MM.1S (cell line): ENCODE measurements around the gene PPFIA2.
"Not testable (repeated sequence)": the region's sequence is repeated elsewhere in the genome, so short reads cannot be mapped to it uniquely, and the experiment has no call there.

ENCODE experiments used
- DNase-seq: peaks from one replicate; pipeline ENCODE4 v3.0.0-alpha.2; 2015
- H2AFZ ChIP-seq: fragments of 300-600 bp; sonication (generic); 2 replicates; pipeline ENCODE4 v1.6.0; 2016; ENCODE audit warnings: antibody characterized with exemption, low read length
- H3F3A ChIP-seq: fragments of 300-600 bp; sonication (generic); 2 replicates; pipeline ENCODE4 v1.6.1; 2016; ENCODE audit warnings: mild to moderate bottlenecking, antibody characterized with exemption, low read length, moderate library complexity, mixed read lengths; ENCODE audit not compliant: insufficient read depth
- H3K27ac ChIP-seq: fragments of 300-600 bp; sonication (generic); 2 replicates; pipeline ENCODE4 v1.5.1; 2016; ENCODE audit warnings: mild to moderate bottlenecking, low read length
- H3K27me3 ChIP-seq: fragments of 300-600 bp; sonication (generic); replicated peaks from 2 replicates; pipeline ENCODE4 v1.6.0; 2016; ENCODE audit warnings: low read length; ENCODE audit not compliant: insufficient read depth
- H3K36me3 ChIP-seq: fragments of 300-600 bp; sonication (generic); replicated peaks from 2 replicates; pipeline ENCODE4 v1.6.1; 2016; ENCODE audit warnings: mild to moderate bottlenecking, low read length, mixed read lengths; ENCODE audit not compliant: insufficient read depth
- H3K4me1 ChIP-seq: fragments of 300-600 bp; sonication (generic); 2 replicates; pipeline ENCODE4 v1.6.1; 2016; ENCODE audit warnings: low read length, mixed read lengths
- H3K4me2 ChIP-seq: fragments of 300-600 bp; sonication (generic); 2 replicates; pipeline ENCODE4 v1.6.0; 2016; ENCODE audit warnings: low read depth, low read length
- H3K4me3 ChIP-seq: fragments of 300-600 bp; sonication (generic); 2 replicates; pipeline ENCODE4 v1.5.1; 2016; ENCODE audit warnings: low read length, mixed read lengths
- H3K79me2 ChIP-seq: fragments of 300-600 bp; sonication (generic); 2 replicates; pipeline ENCODE4 v1.6.1; 2016; ENCODE audit warnings: mixed run types, low read length, mixed read lengths
- H3K9ac ChIP-seq: fragments of 300-600 bp; sonication (generic); 2 replicates; pipeline ENCODE4 v1.6.1; 2016; ENCODE audit warnings: low read length, mixed read lengths
- H3K9me2 ChIP-seq: fragments of 300-600 bp; sonication (generic); replicated peaks from 2 replicates; pipeline ENCODE4 v1.6.1; 2016; ENCODE audit warnings: mild to moderate bottlenecking, low read length, mixed read lengths; ENCODE audit not compliant: insufficient read depth
- H3K9me3 ChIP-seq: fragments of 300-600 bp; sonication (generic); replicated peaks from 2 replicates; pipeline ENCODE4 v1.6.1; 2016; ENCODE audit warnings: mild to moderate bottlenecking, low read length, mixed read lengths; ENCODE audit not compliant: insufficient read depth
- H4K20me1 ChIP-seq: fragments of 300-600 bp; sonication (generic); 2 replicates; pipeline ENCODE4 v1.6.1; 2016; ENCODE audit warnings: mild to moderate bottlenecking, low read length, moderate library complexity, mixed read lengths; ENCODE audit not compliant: insufficient read depth
- CTCF ChIP-seq: fragments of 300-600 bp; sonication (generic); IDR thresholded peaks from 2 replicates; pipeline ENCODE4 v1.5.1; 2016; ENCODE audit warnings: antibody characterized with exemption, low read length, mixed read lengths
- EZH2 ChIP-seq: fragments of 300-600 bp; sonication (generic); optimal IDR thresholded peaks from 2 replicates; pipeline ENCODE3; 2017; ENCODE audit warnings: low read depth, mild to moderate bottlenecking, antibody characterized with exemption, low read length, mixed read lengths
- EZH2phosphoT487 ChIP-seq: fragments of 300-600 bp; sonication (generic); IDR thresholded peaks from 2 replicates; pipeline ENCODE4 v1.6.1; 2018; ENCODE audit warnings: antibody characterized with exemption, low read length

Gene PPFIA2

GRCh38 chr12:81596558-81596957, 162.6 kb downstream of the PPFIA2 start:
- H3K27ac ChIP-seq: no peak overlapping the region
- H3K9me2 ChIP-seq: no peaks in the 10 kb centered on the region
- H3K4me2 ChIP-seq: no peak overlapping the region
- no peak overlapping the region for H2AFZ ChIP-seq
- DNase-seq: no peak
- no peaks in the 10 kb centered on the region for H3K4me1 ChIP-seq
- H3K79me2 ChIP-seq: no peaks in the 10 kb centered on the region
- H3K4me3 ChIP-seq: no peak overlapping the region
- TF ChIP-seq EZH2 (no peak), CTCF (no peak), EZH2phosphoT487 (no peak)
- no peaks in the 10 kb centered on the region for H3K36me3 ChIP-seq
- no peaks in the 10 kb centered on the region for H4K20me1 ChIP-seq
- H3K9ac ChIP-seq: no peak overlapping the region
- no peaks in the 10 kb centered on the region for H3K27me3 ChIP-seq
- H3K9me3 ChIP-seq: no peaks in the 10 kb centered on the region
- no peaks in the 10 kb centered on the region for H3F3A ChIP-seq

GRCh38 chr12:81591256-81591655, 167.9 kb downstream of the PPFIA2 start:
- no peak for DNase-seq
- no peaks in the 10 kb centered on the region for H3F3A ChIP-seq
- 0 out of 2 replicates have a peak, but pooled peaks cover 3% of the 10 kb centered on the region for H3K4me1 ChIP-seq
- no peak overlapping the region for H3K4me3 ChIP-seq
- no peaks in the 10 kb centered on the region for H3K9me3 ChIP-seq
- no peaks in the 10 kb centered on the region for H4K20me1 ChIP-seq
- no peaks in the 10 kb centered on the region for H3K9me2 ChIP-seq
- H2AFZ ChIP-seq: no peak overlapping the region
- no peaks in the 10 kb centered on the region for H3K79me2 ChIP-seq
- H3K9ac ChIP-seq: no peak overlapping the region
- H3K27me3 ChIP-seq: no peaks in the 10 kb centered on the region
- H3K36me3 ChIP-seq: no peaks in the 10 kb centered on the region
- H3K4me2 ChIP-seq: no peak overlapping the region
- no peak overlapping the region for H3K27ac ChIP-seq
- no peak for TF ChIP-seq EZH2
- no peak for TF ChIP-seq EZH2phosphoT487
- TF ChIP-seq CTCF: no peak

- not testable (repeated sequence) for H3K9ac ChIP-seq, H3K4me3 ChIP-seq, H4K20me1 ChIP-seq, H3K9me3 ChIP-seq, H3F3A ChIP-seq, DNase-seq, H3K36me3 ChIP-seq, H3K4me1 ChIP-seq, H3K27me3 ChIP-seq, H3K79me2 ChIP-seq, H3K4me2 ChIP-seq, H3K27ac ChIP-seq, H3K9me2 ChIP-seq, H2AFZ ChIP-seq
Measured at GRCh38 chr12:81590703-81591102, 168.4 kb downstream of the PPFIA2 start.

GRCh38 chr12:81588235-81589008, 170.7 kb downstream of the PPFIA2 start:
- no peaks in the 10 kb centered on the region for H4K20me1 ChIP-seq

More at GRCh38 chr12:81588235-81589008, 170.7 kb downstream of the PPFIA2 start:
- Histone ChIP-seq H3K9me3 (no peaks in the 10 kb centered on the region), H3K9me2 (no peaks in the 10 kb centered on the region), H3F3A (no peaks in the 10 kb centered on the region), H3K9ac (no peak overlapping the region), H3K4me1 (0 out of 2 replicates have a peak, but pooled peaks cover 3% of the 10 kb centered on the region), H2AFZ (no peak overlapping the region), H3K27ac (no peak overlapping the region), H3K27me3 (no peaks in the 10 kb centered on the region), H3K4me3 (no peak overlapping the region), H3K36me3 (no peaks in the 10 kb centered on the region), H3K4me2 (no peak overlapping the region), H3K79me2 (no peaks in the 10 kb centered on the region)
- no peak for TF ChIP-seq CTCF
- no peak for TF ChIP-seq EZH2
- no peak for TF ChIP-seq EZH2phosphoT487
- DNase-seq: peak; percentile 44
